GM18868 (cell line): ENCODE measurements around the gene ROR1.
"Not testable (repeated sequence)": the region's sequence is repeated elsewhere in the genome, so short reads cannot be mapped to it uniquely, and the experiment has no call there.

ENCODE experiments used
- ATAC-seq: cut with Tn5 transposase; IDR thresholded peaks from one replicate; pipeline ENCODE4 v1.9.1; 2021; ENCODE audit warnings: mild to moderate bottlenecking, moderate library complexity; ENCODE audit not compliant: unreplicated experiment

ROR1 gene

DNA sequence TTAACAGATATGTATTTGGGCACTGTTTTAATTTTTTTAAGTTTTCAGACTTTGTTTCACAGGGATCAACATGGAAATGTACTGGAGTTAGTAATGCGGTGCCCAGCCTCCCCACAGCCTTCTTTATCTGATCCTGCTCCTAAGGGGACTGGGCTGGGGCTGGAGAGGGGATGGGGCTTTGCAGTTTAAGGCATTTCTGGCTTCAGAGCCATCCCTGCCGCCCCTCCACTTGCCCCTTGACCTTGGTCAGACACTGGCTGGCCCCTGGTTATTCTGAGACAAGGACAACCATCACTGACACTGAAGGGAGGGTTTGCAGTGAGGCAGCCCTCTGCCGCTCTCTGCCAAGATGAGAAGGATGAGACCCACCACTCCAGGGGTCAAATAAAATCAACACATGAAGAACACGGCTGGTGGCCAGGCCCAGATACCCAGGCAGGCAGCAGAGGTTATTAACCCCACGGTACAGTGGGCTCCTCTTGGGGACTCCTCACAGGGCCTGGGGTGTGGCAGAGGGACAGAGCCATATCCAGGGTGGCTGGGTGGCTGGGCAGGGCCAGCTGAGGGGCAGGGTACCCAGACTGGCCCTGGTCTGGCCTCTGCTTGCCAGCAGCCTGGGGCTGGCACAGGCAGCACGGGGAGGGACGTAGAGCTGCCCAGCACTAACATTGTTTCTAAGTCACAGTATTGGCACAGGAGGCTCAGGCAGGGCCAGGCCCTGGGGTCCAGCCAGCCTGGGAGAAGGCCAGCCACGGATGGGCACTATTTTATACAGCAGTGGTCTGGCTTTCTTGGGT is 422.5 kb downstream of the ROR1 start:
- ATAC-seq = no peak

DNA sequence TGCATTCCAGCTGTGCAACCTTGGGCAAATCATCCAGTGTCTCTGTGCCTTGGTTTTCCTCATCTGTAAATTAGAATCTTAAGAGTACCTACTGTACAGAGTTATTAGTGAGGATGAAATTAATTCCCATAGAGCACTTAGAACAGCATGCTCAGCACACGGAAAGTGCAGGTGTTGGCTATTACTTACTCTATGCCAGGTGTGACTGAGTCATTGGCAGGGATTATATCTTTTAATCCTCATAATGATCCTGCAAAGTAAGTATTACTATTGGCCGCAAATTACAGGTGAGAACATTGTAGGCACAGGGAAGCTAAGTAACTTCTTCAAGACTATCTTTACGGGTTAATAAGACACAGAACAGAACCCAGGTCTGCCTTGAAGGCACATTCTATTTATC is 423.3 kb downstream of the ROR1 start:
- ATAC-seq = no peak

DNA sequence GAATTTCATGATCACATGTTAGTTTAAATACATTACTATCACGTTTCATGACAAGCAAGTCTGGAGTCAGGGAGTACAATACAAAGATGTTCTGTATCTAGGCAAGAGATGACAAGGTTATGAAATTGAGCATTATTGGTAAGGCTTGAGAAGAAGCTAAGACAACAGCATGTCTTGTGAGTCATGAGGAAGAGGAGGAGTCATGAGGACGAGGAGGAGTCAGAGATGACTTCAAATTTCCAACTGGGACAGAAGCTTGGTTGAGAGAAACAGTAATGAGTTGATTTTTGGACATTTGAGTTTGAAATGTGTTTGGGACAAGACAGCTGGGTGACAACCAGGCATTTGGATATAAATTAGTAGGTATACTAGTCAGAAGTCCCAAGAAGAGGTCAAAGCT is 425.3 kb downstream of the ROR1 start:
- ATAC-seq = no peak

DNA sequence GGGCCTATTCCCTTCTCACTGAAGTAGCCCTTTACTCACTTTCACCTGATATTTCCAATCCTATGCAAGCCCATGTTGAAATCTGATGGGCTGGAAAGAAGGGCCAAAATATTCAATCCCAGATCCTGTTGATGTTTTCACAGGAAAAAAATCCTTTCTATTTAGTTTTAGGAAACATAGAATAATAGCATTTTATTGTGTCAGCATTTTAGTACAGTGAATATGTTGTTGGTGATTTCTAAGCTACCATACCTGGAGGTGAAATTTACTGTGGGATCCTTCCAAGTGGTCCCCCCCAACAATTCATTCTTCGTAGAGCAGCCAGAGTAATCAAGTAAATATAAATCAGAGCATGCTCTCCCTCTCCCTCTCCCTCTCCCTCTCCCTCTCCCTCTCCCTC is 426.2 kb downstream of the ROR1 start:
- no peak for ATAC-seq

DNA sequence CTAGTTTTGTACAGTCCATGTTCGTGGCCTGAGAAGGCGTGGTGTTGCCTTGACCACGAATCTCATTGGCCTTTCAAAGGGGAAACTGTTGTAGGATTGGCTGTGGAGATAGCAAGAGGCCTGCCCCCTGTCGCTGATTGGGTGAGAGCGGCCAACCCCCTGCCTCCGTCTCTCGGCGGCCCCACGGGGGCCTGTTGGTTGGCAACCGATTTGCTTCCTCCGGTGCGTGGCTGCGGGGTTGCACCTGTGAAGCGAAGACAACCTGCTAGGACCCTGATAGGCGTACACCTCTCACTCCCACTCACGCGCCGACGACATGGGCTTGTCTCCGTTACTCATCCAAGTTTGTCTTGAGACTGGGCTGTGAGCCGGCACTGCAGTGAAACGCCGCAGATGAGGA is 429.6 kb downstream of the ROR1 start, which contains the start of gene UBE2U:
Gene UBE2U (plus strand): TSS at position 204 of the 400 bp plus-strand sequence. CDS start 428 bp downstream, outside the sequence.
- no peak for ATAC-seq

DNA sequence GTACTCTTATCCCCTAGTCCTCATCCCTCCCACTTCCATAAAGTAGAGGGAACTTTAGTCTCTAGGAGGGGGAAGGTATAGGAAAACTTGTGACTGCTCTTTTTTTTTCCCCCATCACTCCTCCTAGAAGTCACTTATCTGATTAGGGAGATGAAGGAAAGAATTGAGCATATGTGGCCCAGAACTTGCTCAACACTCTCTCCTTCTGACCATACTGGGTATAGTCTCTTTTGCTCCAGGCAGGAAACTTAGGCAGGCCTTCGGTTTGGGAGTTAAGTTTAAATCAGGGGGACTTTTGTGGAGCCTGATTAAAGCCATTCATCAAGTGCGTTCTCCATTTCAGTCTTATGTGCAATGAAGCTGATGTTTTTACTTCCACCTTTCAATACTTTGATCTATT is 435.4 kb downstream of the ROR1 start:
- no peak for ATAC-seq

DNA sequence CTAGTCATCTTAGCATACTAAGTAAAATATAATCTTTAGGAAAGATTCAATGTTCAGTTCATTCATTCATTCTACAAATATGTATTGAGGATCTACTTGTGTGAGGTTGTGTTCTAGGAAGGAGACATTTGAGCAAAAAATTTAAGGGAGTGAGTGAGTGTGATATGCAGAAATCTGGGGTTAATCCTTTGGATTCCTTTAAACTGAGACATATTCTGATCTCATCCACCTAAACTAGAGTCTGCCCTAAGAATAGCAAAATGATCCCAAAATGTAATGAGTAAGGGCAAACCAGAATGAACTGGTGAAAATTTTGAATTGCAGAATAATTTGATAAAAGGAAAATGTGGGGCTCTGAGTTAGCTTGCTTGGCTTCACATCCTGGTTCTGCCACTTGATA is 438.2 kb downstream of the ROR1 start:
- ATAC-seq = no peak

DNA sequence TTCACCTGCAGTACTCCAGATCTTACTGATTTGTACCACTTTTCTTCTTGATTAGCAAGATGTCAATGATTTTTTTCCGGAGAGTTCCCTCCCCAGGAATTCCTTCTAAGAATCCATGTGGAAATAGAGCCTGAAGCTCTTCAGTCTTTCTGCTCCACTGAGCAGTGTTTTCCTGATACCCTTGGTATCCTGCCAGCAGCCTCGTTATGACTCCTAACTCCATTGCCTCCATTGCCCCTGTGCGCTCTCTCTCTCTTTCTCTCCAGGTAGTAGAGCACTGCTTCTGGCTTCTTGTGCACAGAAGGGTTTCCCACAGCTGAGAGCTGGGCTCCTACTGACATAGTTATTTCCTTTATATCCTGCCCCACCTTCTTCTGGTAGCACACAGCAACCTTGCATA is 441.8 kb downstream of the ROR1 start:
- no peak for ATAC-seq

DNA sequence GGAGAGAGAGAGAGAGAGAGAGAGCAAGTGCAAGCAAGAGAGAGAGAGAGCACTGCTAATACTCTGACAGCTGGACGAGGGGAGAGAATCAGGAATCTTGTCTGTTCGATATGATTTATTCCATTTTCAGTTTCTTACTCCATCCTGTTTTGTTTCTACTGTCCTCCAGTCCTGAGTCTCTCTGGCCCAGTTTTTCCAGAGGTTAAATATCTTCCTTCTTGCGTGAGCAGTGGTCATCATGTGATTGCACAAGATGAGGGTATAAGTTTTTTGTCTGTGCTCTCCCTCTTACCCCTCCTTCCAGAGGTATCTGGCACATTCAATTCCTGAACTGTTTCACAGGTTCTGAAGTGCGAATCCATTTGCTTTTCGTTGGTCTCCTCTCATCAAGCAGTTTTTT is 446.4 kb downstream of the ROR1 start:
- ATAC-seq = no peak

DNA sequence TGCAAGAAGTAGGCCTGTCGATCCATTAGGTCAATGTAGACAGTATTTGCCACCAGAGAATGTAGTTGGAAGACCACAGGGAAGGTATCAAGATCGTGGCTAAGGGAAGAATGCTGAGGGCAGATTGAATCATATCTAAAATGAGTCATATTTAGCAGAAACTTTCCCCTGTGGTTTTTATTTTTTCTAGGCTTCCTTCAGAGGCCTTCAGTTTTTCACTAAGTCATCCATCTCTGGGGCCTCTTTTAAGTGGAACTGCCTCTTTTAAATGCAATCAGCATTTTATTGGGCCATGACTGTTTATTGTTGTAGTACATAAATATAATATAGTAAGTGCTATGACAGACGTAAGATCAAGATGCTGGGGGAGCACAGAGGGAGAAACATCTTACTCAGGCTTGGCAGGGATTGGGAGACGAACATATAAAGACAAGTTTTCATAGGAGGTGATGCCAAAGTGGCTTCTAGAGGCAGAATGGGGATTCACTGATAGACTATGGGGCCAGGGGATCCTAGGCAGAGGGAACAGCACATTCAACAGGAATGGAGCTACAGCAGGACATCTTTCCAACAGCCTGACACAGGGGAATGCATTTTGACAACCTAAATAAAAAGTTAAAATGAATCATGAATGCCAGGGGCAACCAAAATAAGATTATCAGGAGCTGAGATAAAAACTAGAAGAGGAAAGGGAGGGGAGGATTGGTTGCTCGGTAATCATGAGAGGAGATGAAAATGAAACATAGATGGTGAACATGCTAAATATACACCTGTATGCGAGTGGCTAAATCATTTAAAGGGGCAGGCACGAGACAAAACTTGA is 449.7 kb downstream of the ROR1 start:
- peak; percentile 86 for ATAC-seq

DNA sequence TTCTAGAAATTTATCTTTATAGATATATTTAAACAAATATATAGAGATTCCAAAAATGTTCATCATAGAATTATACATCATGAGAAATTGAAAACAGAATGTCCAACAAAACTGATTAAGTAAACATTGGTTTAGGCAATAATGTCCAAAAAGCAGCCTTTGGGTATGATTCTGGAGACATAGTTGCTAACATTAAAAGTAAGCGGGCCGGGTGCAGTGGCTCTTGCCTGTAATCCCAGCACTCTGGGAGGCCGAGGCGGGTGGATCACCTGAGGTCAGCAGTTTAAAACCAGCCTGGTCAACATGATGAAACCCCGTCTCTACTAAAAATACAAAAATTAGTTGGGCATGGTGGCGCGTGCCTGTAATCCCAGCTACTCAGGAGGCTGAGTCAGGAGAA is 450.4 kb downstream of the ROR1 start:
- not testable (repeated sequence) for ATAC-seq

DNA sequence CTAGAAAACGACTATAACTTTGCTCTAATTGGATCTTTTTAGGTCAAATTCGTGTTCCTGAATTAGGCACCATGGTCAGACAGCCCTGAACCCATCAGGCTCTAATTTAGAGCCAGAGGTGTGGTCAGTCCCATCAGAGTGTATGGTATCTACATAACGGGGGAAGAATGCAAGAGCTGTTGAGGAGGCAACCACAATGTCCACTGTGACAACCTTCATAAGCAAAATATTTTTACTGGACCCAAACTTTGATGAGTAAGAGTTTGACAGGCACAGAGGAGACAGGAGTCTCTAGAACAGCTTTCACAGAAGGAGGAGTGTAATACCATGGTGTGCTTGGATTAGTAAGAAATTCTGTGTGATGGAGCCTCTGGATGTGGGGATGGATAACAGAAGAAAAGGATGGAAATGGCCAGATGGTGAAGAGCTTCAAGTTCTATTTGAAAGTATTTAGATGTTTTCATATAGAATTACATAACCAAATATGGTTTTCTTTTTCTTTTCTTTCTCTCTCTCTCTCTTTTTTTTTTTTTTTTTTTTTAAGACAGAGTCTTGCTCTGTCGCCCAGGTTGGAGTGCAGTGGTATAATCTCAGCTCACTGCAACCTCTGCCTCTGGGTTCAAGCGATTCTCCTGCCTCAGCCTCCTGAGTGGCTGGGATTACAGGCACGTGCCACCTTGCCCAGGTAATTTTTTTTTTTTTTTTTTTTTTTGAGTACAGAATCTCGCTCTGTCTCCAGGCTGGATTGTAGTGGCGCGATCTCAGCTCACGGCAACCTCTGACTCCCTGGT is 454.5 kb downstream of the ROR1 start:
- ATAC-seq = no peak

DNA sequence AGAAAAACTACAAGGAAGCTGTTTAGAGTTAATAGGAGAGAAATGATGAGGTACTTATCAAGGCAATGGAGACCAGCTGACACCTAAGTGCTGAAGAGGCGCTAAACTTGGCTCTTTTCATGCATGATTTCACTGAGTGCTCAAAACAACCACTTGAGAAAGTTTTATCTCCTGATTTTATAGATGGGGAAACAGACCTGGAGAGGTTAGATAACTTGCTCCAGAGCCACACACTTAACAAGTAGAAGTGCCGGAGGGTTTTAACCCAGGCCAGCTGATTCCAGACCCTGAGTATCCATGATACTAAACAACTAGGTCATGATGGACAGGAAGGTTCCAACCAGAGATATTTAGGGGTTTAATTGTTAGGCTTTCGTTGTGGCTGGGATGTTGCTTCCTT is 455.5 kb downstream of the ROR1 start:
- ATAC-seq = no peak
